ENCODE measurements around the gene TSBP1.

The TSBP1 gene

GRCh38 chr6:32255199-32256153 is 116.2 kb downstream of the TSBP1 start:
- FAIRE-seq: peak; percentile 86
- TF ChIP-seq SPI1 (IDR thresholded peaks at IDR 0.05; ENCODE audit: low read depth, low read length) (no peak), POU2F2 (IDR thresholded peaks at IDR 0.05; ENCODE audit: low read depth, low read length) (no peak), POLR2A (IDR thresholded peaks at IDR 0.05; ENCODE audit: low read depth, low read length) (no peak), POLR2AphosphoS5 (IDR thresholded peaks at IDR 0.05; ENCODE audit: low read depth, low read length) (no peak), TAF1 (IDR thresholded peaks at IDR 0.05; ENCODE audit: low read depth, low read length) (no peak), PAX5 (IDR thresholded peaks at IDR 0.05; ENCODE audit: insufficient read depth, low read length, severe bottlenecking) (no peak)
- DNase-seq (ENCODE audit: insufficient read length, low spot score): no peak

- peak; percentile 26 for FAIRE-seq
- TF ChIP-seq TAF1 (IDR thresholded peaks at IDR 0.05; ENCODE audit: low read depth, low read length) (no peak), PAX5 (IDR thresholded peaks at IDR 0.05; ENCODE audit: insufficient read depth, low read length, severe bottlenecking) (no peak)
- DNase-seq (ENCODE audit: insufficient read length, low spot score): no peak
Measured at GRCh38 chr6:32254761-32255198, 116.9 kb downstream of the TSBP1 start.

GRCh38 chr6:32252331-32253009 is 119.2 kb downstream of the TSBP1 start:
- FAIRE-seq: peak; percentile 84
- DNase-seq (ENCODE audit: insufficient read length, low spot score): no peak
- TF ChIP-seq SPI1 (IDR thresholded peaks at IDR 0.05; ENCODE audit: low read depth, low read length) (peak; percentile 92), POLR2A (IDR thresholded peaks at IDR 0.05; ENCODE audit: low read depth, low read length) (no peak)

GRCh38 chr6:32249262-32249661 is 122.4 kb downstream of the TSBP1 start:
- DNase-seq (ENCODE audit: insufficient read length, low spot score) (no peak), FAIRE-seq (no peak)
- TF ChIP-seq POLR2AphosphoS5 (IDR thresholded peaks at IDR 0.05; ENCODE audit: low read depth, low read length) (no peak), POU2F2 (IDR thresholded peaks at IDR 0.05; ENCODE audit: low read depth, low read length) (no peak), SPI1 (IDR thresholded peaks at IDR 0.05; ENCODE audit: low read depth, low read length) (no peak), PAX5 (IDR thresholded peaks at IDR 0.05; ENCODE audit: insufficient read depth, low read length, severe bottlenecking) (no peak), TAF1 (IDR thresholded peaks at IDR 0.05; ENCODE audit: low read depth, low read length) (no peak), POLR2A (IDR thresholded peaks at IDR 0.05; ENCODE audit: low read depth, low read length) (no peak)

GRCh38 chr6:32247401-32247800 is 124.3 kb downstream of the TSBP1 start:
- no peak for TF ChIP-seq POLR2AphosphoS5 (IDR thresholded peaks at IDR 0.05; ENCODE audit: low read depth, low read length)
- TF ChIP-seq POLR2A (IDR thresholded peaks at IDR 0.05; ENCODE audit: low read depth, low read length): no peak
- TF ChIP-seq POU2F2 (IDR thresholded peaks at IDR 0.05; ENCODE audit: low read depth, low read length): no peak
- DNase-seq (ENCODE audit: insufficient read length, low spot score): no peak
- FAIRE-seq: no peak

- FAIRE-seq: peak; percentile 54
- TF ChIP-seq SPI1 (IDR thresholded peaks at IDR 0.05; ENCODE audit: low read depth, low read length): peak; percentile 25; the same call in 1 of the 2 replicates
- no peak for TF ChIP-seq POLR2AphosphoS5 (IDR thresholded peaks at IDR 0.05; ENCODE audit: low read depth, low read length)
- no peak for TF ChIP-seq TAF1 (IDR thresholded peaks at IDR 0.05; ENCODE audit: low read depth, low read length)
- TF ChIP-seq POU2F2 (IDR thresholded peaks at IDR 0.05; ENCODE audit: low read depth, low read length): no peak
- no peak for TF ChIP-seq POLR2A (IDR thresholded peaks at IDR 0.05; ENCODE audit: low read depth, low read length)
- no peak for TF ChIP-seq PAX5 (IDR thresholded peaks at IDR 0.05; ENCODE audit: insufficient read depth, low read length, severe bottlenecking)
- peak; percentile 66 for DNase-seq (ENCODE audit: insufficient read length, low spot score)
Measured at GRCh38 chr6:32244946-32245398, 126.7 kb downstream of the TSBP1 start.

GRCh38 chr6:32244270-32244669 is 127.4 kb downstream of the TSBP1 start:
- FAIRE-seq (no peak), DNase-seq (ENCODE audit: insufficient read length, low spot score) (no peak)
- no peak for TF ChIP-seq PAX5 (IDR thresholded peaks at IDR 0.05; ENCODE audit: insufficient read depth, low read length, severe bottlenecking)
- TF ChIP-seq POLR2A (IDR thresholded peaks at IDR 0.05; ENCODE audit: low read depth, low read length): no peak
- TF ChIP-seq TAF1 (IDR thresholded peaks at IDR 0.05; ENCODE audit: low read depth, low read length): no peak
- no peak for TF ChIP-seq SPI1 (IDR thresholded peaks at IDR 0.05; ENCODE audit: low read depth, low read length)
- TF ChIP-seq POU2F2 (IDR thresholded peaks at IDR 0.05; ENCODE audit: low read depth, low read length): no peak
- no peak for TF ChIP-seq POLR2AphosphoS5 (IDR thresholded peaks at IDR 0.05; ENCODE audit: low read depth, low read length)

All from GM12891 (cell line).